ENCODE data around the gene ATP2C2.
"Not testable (repeated sequence)": the region's sequence is repeated elsewhere in the genome, so short reads cannot be mapped to it uniquely, and the experiment has no call there.

The ATP2C2 gene

DNA sequence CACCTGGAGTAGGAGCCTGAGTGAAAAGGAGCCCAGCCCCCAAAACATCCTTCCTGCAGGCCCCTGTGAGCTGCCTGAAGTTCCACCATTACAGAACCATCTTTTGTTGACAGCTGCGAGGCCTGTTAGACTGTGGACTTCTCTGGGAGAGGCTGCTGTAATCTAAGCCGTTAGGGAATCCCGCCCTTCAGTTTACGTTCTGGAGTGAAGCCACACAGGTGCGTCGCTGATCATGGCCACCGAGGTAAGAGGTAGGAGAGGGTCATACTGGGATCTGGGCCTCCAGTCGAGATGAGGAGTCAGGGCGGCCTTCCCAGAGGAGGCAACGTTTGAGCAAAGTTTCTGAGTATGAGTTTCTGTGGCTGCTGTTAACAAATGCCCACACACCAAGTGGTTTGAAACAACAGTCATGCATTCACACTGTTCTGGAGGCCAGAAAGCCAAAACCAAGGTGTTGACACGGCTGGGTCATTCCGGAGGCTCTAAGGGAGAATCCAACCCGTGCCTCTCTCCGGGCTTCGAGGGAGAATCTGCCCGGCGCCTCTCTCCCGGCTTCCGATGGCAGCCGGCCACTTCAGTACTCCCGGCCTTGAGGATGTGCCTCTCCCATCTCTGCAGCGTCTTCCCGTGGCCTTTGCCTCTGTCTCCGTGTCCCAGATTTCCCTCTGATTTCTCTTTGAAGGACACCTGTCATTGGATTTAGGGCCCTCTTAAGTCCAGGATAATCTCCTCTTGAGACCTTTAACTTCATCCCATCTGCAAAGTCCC is 26.6 kb upstream of the ATP2C2 start:
- no peak for DNase-seq

DNA sequence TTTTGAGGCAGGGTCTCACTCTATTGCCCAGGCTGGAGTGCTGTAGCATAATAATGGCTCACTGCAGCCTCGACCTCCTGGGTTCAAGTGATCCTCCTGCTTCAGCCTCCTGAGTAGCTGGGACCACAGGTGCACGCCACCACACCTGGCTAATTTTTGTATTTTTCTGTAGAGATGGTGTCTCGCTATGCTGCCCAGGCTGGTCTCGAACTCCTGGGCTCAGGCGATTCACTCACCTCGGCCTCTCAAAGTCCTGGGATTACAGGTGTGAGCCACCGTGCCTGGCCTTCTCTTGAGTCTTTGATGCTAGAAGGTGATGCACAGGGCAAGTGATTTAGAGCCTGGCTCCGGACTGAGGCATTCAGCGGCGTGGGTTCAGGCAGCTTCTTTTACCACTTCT is 24.5 kb upstream of the ATP2C2 start:
- not testable (repeated sequence) for DNase-seq

DNA sequence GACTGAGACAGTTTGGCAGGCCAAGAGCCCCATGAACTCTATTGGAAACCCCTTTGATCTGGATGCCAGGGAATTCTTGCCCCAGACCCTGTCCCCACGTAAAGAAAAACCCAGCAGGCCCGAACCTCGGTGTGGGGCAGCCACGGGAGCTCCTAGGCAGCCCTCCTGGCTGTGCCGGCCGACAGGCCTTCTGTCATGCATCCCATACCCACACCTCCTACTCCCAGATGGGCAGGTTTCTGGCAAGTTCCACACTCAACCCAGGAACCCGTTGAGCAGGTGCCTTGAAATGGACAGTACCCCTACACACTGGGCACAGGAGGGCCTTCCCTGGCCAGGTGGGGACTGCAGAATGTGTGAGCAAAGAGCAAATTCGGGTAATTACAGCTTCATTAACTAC is 23.6 kb upstream of the ATP2C2 start:
- DNase-seq = no peak

DNA sequence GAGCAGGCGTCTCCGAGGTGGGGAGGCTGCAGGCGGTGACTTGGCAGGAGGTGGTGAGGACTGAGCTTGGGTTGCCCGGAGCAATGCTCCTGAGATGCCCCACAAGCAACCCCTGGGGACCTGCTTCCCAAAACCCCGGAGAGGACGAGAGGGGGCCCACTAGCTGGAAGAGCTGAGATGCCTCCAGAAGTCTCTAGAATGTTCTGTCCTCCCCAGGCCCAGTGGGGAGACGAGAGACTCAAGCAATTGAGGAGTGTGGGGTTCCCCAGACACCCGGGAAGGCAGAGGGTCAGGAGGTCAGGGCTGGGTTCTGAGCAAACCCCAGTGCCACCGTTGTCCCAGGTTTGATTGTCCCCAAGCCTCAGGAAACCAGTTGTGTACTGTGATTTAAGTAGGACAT is 21.2 kb upstream of the ATP2C2 start:
- DNase-seq = no peak

DNA sequence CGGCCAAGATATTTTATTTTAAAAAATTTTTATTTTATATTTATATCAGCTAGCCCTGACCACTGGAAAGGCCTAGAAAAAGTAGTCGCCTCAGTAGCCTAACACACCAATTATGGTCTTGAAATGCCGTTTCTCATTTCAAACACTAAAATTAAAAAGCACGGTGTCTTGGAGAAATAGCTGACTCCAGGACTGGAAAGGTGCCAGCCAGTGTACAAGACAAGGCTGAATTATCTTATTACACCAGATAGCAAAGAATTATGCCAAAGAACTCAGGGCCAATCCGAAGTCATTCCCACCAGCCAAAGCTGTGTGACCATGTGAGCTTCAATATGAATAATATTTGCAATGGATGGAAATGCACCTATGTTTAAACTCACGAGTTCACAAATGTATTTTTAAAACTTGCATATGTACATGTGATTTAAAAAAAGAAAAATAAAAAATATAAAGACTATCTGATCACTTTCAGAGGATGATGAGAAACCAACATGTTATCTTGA is 19.9 kb upstream of the ATP2C2 start:
- DNase-seq = no peak

DNA sequence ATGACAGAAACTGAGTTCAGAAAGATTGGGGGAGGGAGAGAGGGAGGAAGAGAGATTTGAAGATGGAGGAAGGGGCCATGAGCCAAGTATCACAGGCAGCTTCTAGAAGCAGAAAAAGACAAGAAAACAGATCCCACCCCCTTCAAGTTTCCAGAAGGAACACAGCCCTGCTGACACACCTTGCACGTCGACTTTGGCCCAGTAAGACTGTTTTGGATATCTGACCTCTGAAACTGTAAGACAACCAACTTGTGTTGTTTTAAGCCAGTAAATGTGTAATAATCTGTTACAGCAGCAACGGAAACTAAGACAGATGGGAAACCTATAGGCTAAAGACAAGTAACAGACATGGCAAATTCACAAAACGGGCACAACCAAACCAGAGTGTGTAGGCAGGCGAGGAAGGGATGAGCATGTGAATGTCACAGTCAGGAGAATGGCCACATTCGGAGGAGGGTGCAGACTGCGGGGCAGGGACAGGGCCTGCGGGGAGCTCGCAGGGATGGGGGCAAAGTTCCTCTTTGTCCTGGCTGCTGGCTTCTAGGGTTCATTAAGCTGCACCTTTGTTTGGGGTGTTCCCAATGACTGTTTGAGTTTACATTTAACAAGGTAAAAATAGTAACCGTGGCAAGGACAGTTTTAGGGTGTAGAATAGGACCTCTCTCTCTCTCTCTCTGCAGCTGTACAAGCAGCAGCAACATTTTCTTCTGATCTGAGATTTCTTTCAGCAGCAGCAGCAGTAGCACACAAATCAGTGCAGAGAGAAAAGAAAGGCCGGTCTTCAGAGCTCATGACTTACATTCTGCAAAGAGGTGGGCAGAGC is 18.3 kb upstream of the ATP2C2 start:
- DNase-seq = no peak

DNA sequence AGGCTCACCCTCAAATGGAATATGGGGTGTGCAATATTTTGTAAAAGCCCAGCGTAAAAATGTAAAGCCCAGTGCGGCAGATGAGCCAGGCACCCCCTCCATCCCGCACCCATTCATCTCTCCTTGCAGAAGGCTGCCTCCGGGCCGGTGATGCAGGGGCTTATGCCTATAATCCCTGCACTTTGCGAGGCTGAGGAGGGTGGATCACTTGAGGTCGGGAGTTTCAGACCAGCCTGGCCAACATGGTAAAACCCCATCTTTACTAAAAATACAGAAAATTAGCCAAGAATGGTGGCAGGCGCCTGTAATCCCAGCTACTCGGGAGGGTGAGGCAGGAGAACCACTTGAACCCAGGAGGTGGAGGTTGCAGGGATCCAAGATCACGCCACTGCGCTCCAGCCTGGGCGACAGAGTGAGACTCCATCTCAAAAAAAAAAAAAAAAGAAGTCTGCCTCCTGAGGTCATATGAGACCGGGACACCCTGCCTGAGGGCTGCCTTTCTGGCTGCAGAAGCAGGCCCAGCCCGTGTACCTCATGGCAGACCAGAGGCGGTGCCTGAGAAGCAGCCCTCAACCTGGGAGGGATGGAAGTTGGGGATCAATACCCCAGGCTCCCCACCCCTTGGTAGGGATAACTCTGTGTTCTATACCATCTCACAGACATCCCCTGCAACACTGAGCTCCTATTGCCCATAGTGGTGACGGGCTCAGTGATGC is 17.5 kb upstream of the ATP2C2 start:
- DNase-seq = no peak

DNA sequence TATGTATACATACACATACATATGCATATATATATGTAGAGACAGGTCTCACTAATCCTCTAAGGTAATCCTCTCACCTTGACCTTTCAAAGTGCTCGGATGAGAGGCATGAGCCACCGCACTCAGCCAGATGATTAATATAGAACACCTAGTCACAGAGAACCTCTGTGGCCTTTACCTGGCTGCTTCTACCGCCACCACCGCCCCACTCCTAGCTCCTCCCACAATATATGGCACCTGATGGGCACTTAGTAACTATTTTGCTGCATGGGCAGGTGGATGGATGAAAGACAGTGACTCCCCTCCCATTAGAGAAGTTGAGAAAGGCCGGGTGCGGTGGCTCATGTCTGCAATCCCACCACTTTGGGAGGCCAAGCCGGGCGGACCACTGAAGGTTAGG is 16.7 kb upstream of the ATP2C2 start:
- DNase-seq = no peak

DNA sequence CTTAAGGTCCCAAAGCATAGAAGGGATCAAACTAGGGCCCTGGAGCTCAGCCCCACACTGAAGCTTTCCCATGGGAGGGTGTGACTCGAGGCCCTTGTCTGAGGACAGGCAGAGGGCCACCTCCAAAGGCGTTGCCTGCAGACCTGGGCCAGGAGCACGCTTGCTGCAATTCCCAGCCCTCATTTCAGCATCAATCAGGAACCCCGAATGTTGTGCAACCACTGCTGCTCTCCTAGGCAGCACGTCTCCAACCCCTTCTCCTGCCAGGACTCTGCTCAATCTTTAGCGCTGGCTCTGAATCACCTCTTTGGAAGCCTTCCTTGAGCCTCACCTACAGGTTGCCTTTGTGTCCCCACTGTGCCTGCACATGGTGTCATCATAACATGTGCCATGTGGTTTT is 14.0 kb upstream of the ATP2C2 start:
- no peak for DNase-seq

DNA sequence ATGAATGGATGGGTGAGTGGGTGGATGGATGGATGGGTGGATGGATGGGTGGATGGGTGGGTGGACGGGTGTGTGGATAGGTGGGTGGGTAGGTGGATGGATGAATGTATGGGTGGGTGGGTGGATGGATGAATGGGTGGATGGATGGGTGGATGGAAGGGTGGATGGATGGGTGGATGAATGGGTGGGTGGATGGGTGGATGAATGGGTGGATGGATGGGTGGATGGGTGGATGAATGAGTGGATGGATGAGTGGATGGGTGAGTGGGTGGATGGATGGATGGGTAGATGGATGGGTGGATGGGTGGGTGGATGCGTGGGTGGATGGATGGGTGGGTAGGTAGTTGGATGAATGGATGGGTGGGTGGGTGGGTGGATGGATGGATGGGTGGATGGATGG is 13.2 kb upstream of the ATP2C2 start:
- DNase-seq = no peak

DNA sequence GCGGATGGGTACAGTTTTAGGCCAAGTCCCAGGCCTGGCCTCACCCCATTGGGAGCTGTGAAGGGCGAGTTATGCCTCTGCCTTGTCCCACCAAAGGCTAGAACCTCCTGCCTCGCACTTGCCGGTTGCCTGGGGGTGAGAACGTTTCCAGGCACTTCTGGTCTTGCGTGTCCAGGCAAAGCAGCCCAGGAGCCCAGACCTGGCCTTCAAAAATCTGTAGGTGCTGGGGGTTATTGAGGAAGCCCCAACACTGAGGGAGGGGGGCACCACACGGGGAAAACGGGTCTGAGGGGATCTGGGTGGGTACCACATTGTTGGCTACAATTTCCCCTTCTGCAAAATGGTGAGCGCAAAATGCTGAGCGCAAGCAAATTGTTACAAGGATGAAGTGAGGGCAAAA is 12.2 kb upstream of the ATP2C2 start:
- DNase-seq = peak; percentile 22

DNA sequence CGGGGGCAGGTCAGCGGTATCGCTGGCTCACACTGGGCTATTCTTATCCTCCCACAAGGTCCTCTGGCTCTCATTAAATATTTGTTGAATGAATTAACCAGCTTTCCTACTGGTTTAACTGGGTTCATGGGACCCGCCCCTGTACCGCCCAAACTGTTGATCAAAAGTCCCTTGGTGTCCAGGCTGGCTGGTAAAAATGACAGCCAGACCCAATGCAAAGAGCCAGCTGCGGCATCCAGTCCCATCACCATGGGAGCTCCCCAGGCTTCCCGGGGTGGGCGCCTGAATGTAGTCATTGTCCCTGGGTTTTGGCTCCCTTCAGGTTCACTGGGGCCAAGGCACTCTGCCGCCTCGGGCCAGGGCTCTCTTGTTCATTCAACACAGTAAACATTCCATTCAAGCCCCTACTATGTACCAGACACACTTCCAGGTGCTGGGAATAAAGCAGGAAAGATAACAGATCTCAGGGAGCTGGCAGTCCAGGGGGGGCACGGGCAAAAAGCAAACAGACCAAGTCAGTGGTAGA is 11.7 kb upstream of the ATP2C2 start:
- DNase-seq = peak; percentile 94

DNA sequence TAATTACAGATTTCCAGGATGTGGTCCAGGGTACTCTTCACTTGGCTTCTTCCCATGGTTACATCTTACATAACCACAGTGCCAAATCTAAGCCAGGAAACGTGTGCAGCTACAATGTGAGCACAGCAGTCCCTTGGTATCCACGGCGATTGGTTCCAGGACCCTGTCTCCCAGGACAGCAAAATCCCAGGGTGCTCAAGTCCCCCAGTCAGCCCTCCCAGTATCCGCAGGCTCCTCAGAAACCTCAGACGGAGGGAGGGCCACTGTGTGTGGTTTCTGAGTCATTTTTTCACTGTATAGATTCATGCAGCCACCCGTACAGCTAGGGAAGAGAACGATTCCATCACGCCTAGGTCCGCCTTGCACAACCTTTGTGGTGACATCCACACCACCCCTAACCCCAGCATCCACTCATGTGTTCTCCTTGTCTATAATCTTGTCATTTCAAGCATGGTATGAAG is 11.1 kb upstream of the ATP2C2 start:
- no peak for DNase-seq

DNA sequence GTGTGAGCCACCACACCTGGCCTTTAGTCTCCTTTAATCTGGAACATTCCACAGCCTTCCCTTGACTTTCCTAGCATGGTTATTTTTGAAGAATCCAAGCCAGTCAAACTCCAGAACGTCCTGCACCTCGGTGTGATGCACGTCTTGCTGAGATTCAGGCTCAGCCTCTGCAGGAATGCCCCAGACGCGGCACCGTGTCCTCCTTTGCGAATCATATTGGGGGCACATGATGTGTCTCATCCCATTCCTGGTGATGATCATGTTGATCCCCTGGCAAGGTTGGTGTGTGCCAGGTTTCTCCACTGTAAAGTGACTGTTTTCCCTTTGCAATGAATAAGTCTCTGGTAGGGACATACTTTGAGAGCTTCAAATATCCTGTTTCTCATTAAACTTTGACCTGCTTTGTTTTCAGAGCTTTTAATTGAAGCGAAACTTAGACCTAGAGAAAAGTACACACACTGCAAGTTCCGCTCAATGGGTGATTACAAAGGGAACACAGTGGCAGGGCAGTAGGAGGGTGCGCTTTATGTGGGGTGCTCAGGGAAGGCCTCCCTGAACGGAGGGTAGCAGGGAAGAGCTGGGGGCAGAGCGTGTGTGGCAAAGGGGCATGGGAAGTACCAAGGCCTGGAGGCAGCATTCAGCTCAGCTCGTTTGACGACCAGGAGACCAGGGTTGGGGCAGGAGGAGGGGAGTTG is 9.6 kb upstream of the ATP2C2 start:
- DNase-seq = peak; percentile 58

DNA sequence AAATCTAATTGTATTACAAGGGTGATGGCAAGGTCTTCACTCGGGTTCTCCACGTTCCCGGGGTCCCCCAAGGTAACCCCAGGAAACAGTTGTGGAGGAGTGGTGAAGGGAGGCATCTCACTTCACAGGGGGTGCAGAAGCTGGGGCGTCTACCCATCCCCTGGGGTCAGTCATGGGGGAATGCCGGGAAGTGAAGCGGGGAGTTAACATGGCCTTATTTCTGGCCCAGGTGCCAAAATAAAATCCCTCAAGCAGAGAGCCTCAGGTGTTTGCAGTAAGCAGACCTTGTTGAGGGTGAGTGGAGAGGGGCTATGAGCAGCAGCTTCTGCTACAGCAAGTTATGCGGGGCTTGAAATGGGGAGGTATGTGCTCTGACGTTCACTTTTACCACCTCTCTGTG is 9.0 kb upstream of the ATP2C2 start:
- DNase-seq = no peak

DNA sequence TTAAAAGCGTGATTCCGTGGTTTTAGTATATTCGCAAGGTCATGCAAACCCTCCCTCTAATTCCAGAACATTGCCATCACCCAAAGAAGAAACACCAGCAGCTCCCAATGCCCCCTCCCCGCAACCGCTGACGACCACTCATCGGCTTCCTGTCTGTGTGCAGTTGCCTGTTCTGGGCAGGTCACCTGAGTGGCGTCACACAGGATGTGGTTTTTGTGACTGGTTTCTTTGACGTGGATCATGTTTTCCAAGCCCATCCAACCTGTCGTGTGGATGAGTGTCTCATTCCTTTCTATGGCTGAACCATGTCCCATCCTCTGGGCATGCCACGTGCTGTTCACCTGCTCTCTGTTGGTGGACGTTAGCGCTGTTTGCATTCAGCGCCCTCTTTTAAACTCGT is 8.2 kb upstream of the ATP2C2 start:
- no peak for DNase-seq

DNA sequence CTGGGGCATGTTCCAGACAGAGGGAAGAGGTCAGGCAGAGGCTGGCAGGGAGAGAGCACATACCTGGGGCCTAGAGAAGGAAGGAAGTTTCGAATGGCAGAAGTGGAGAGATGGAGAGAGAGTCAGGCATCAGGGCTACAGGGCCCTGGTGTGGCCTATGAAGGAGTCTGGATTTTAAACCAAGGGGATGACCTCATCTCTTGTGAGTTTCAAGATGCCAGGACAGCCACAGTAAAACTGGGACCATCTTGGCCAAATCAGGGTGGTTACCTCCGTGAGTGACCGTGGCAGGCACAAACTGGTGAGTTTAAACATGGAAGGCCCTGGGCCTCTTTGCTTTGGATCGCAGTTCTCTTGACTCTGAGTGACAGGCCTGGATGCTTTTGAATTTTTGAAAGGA is 7.6 kb upstream of the ATP2C2 start:
- DNase-seq = no peak

DNA sequence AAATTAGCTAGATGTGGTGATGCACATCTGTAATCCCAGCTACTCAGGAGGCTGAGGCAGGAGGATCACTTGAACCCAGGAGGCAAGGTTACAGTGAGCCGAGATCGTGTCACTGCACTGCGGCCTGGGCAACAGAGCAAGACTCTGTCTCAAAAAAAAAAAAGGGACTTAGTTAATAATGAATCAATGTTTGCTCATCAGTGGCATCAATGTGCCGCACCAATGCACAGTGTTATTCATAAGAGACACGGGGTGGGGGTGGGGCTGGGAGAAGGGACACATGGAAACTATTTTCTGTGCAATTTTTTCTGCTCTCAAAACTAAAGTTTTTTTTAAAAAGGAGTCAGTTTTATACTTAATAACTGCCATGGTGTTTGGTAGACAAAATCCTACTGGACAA is 6.8 kb upstream of the ATP2C2 start:
- DNase-seq = no peak

DNA sequence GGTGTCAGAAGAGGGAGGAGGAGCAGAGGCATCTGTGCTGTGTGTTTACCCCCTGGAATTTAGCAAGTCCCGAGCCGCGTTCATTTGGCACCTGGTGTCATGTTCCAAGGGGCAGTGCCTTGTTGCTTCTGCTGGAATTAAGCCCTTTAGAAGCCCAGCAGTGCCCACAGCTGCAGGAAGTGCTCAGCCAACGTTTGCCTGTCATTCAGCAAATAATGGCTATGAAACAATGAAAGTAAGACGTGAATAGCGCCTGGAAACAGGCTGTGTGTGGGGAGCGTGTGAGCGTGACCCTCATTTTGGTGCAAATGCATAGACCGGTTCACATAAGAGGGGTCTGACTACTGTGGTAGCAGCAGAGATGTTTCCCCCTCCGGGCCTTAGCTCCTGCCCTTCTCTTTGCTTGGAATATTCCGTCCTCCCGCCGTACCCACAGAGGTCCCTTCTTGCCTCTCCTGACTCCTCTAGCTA is 5.8 kb upstream of the ATP2C2 start:
- peak; percentile 88 for DNase-seq

DNA sequence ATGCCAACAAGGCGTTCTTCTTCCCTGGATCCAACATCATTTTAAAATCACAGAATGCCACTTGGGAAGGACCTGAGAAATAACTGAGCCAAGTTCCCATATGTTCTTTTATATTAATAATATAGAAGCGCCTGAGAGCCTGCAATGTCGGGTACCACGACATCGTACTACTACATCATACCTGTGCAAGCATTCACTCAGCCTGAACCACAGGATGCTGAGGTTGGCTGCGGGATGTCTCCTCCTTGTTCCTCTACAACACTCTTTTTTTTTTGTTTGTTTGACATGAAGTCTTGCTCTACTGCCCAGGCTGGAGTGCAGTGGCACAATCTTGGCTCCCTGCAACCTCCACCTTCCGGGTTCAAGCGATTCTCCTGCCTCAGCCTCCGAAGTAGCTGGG is 2.1 kb upstream of the ATP2C2 start:
- DNase-seq = no peak

DNA sequence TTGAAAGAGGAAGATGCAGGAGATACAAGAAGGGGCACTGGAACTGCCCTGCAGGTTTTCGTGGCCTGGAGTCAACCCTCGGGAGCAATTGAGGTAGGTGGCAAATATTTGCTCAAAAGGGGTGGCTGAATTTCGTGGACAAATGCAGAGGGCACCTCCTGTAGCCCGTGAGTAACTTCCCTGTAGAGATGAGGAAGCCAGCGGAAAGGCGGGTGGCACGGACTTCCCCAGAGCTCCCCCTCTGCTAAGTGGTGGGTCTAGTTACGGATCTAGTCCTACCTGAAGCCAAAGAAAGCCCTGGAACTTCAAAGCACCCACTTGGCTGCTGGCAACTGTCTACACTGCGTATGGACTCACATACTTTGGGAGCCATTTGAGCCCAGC is 1.0 kb upstream of the ATP2C2 start:
- DNase-seq = peak; percentile 50

DNA sequence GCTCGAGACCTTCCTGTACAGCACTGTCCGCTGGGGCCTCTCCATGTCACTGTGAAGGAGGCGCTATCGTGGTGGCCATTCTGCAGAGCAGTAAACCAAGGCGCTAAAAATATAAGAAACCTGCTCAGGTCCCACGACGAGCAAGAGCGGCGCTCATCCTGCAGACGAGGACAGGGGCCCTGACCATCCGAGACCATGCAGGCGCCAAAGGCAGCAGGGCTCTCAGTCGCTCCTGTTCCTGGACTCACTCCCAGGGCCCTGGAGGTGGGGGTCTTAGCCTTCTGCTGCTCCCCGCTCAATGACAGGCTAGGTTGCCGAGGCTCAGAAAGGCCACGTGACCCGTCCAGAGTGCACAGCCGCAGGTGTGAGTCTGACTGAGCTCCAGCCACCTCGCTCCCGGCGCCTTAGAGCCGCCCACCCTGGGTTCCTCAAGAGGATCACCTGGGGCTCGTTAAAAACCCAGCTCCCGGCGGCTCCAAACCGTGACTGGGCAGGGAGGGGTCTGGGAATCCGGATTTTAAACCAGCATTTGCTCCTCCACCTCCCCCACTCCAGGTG is 509 bp upstream of the ATP2C2 start:
- no peak for DNase-seq
